VCaP (cell line): Measurements from ENCODE around the gene MYBPC3.

Source experiments
- H3K27ac ChIP-seq: fragments of 450-650 bp; 2 replicates; pipeline ENCODE4 v1.5.1; 2017
- CTCF ChIP-seq: fragments of 450-650 bp; conservative IDR thresholded peaks from 2 replicates; pipeline ENCODE4 v1.5.1; 2017; ENCODE audit warnings: mild to moderate bottlenecking, moderate library complexity

Gene MYBPC3

GRCh38 chr11:47348859-47349258, 3.6 kb downstream of the MYBPC3 start:
- no peak overlapping the region for H3K27ac ChIP-seq
- no peak; the same call in 1 of the 2 replicates for TF ChIP-seq CTCF

GRCh38 chr11:47348131-47348802, 4.2 kb downstream of the MYBPC3 start:
- no peak for TF ChIP-seq CTCF
- no peak overlapping the region for H3K27ac ChIP-seq

GRCh38 chr11:47347137-47347536, 5.4 kb downstream of the MYBPC3 start:
- no peak for TF ChIP-seq CTCF
- H3K27ac ChIP-seq = no peak overlapping the region

- no peak for TF ChIP-seq CTCF
- no peak overlapping the region for H3K27ac ChIP-seq
These were observed 6.5 kb downstream of the MYBPC3 start for GRCh38 chr11:47345890-47346563.

- H3K27ac ChIP-seq = no peak overlapping the region
- TF ChIP-seq CTCF = no peak
These were observed 9.6 kb downstream of the MYBPC3 start for GRCh38 chr11:47342854-47343253.

- no peak for TF ChIP-seq CTCF
- no peak overlapping the region for H3K27ac ChIP-seq
These were observed 10.3 kb downstream of the MYBPC3 start for GRCh38 chr11:47342036-47342803.
